Measurements from ENCODE around the gene TPM4. TPM values are rescaled to one million over a fixed set of nuclear protein-coding genes. Genes with fewer than 3 reads are reported as not detected.

TPM4 gene
- total RNA-seq, 1 experiment from 2014 or later = 307 TPM

DNA sequence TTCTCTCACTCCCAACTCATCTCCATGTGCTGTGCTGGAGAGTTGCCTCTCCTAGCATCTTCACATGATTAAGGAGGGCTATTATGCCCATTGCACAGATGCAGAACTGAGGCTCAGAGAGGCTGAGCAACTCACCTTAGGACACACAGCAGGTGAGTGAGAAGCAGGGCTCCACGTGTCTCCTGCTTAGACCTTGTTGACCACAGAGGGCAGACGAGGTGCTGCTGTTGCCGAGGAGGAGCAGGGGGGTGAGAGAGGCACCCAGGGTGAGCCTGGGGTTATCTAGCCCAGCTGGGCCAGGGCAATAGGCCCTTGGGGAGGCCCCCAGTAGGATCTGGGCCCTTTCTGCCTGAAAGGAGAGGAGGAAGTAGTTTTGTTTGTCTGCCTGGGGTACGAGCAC lies 64.7 kb downstream of the TPM4 start:
- Histone ChIP-seq H3K27me3 (ENCODE audit: insufficient read depth, low read depth) (no peaks in the 10 kb centered on the region), H3K4me1 (replicated peaks; ENCODE audit: insufficient read depth) (peaks cover 30% of the 10 kb centered on the region), H3K79me2 (ENCODE audit: low read depth) (no peaks in the 10 kb centered on the region), H3K27ac (no peak overlapping the region), H3K9me3 (ENCODE audit: insufficient read depth, low read depth) (no peaks in the 10 kb centered on the region), H3K9me2 (ENCODE audit: insufficient read depth) (no peaks in the 10 kb centered on the region), H3F3A (ENCODE audit: insufficient read depth, low read depth) (peaks cover 31% of the 10 kb centered on the region; the same call in 1 of the 2 replicates), H4K20me1 (ENCODE audit: insufficient read depth) (no peaks in the 10 kb centered on the region), H3K4me2 (no peak overlapping the region), H3K4me3 (no peak overlapping the region), H3K36me3 (ENCODE audit: low read depth) (no peaks in the 10 kb centered on the region), H2AFZ (no peak overlapping the region)
- ChIA-PET POLR2A (ENCODE audit: unreplicated experiment) (no interaction called here), CTCF (no interaction called here)
- BruUV-seq (replicated peaks) = no TSS peak
- intact Hi-C loops (cut with micrococcal nuclease; ENCODE audit: unreplicated experiment) = no loop called here
- TF ChIP-seq, protein P1, sequence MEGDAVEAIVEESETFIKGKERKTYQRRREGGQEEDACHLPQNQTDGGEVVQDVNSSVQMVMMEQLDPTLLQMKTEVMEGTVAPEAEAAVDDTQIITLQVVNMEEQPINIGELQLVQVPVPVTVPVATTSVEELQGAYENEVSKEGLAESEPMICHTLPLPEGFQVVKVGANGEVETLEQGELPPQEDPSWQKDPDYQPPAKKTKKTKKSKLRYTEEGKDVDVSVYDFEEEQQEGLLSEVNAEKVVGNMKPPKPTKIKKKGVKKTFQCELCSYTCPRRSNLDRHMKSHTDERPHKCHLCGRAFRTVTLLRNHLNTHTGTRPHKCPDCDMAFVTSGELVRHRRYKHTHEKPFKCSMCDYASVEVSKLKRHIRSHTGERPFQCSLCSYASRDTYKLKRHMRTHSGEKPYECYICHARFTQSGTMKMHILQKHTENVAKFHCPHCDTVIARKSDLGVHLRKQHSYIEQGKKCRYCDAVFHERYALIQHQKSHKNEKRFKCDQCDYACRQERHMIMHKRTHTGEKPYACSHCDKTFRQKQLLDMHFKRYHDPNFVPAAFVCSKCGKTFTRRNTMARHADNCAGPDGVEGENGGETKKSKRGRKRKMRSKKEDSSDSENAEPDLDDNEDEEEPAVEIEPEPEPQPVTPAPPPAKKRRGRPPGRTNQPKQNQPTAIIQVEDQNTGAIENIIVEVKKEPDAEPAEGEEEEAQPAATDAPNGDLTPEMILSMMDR (conservative IDR thresholded peaks at IDR 0.05) = no peak
- TF ChIP-seq EZH2 (IDR thresholded peaks at IDR 0.05; ENCODE audit: low read depth) = no peak
- no peak for DNase-seq

DNA sequence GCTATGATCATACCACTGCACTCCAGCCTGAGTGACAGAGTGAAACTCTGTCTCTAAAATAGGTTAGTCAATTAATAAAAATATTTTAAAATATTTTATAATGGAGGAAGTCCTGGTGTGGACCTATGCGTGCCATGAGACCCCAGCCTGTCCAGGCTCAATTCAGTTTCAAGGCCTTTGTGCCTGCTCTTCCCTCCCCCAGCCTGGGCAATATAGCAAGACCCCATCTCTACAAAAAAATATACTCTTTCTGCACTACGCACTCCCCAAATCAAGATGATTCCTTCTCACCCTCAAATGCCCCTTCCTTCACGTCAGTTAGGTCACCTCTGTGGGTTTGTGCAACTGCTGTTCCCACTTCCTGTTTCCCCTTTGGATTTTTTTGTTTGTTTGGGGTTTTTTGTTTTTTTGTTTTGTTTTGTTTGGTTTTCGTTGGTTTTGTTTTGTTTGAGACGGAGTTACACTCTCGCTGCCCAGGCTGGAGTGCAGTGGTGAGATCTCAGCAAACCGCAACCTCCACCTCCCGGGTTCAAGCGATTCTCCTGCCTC lies 65.8 kb downstream of the TPM4 start:
- DNase-seq = no peak
- no peaks in the 10 kb centered on the region for H3K9me3 ChIP-seq (ENCODE audit: insufficient read depth, low read depth)
- TF ChIP-seq EZH2 (IDR thresholded peaks at IDR 0.05; ENCODE audit: low read depth) = no peak
- TF ChIP-seq, protein P1 (conservative IDR thresholded peaks at IDR 0.05) = no peak
- CTCF ChIA-PET = no interaction called here
- POLR2A ChIA-PET (ENCODE audit: unreplicated experiment) = no interaction called here
- no peak overlapping the region for H3K27ac ChIP-seq
- intact Hi-C loops (cut with micrococcal nuclease; ENCODE audit: unreplicated experiment) = loop anchor here (2.0 kb wide), 1 partner anchor 39 kb away; no protein-coding TSS in a partner anchor
- BruUV-seq (replicated peaks) = no TSS peak
- H3K4me3 ChIP-seq = no peak overlapping the region
- peaks cover 30% of the 10 kb centered on the region for H3K4me1 ChIP-seq (replicated peaks; ENCODE audit: insufficient read depth)
- no peaks in the 10 kb centered on the region for H3K9me2 ChIP-seq (ENCODE audit: insufficient read depth)
- H3K27me3 ChIP-seq (ENCODE audit: insufficient read depth, low read depth) = no peaks in the 10 kb centered on the region
- no peak overlapping the region for H2AFZ ChIP-seq
- H3F3A ChIP-seq (ENCODE audit: insufficient read depth, low read depth) = peaks cover 21% of the 10 kb centered on the region; the same call in 1 of the 2 replicates
- H4K20me1 ChIP-seq (ENCODE audit: insufficient read depth) = no peaks in the 10 kb centered on the region
- H3K4me2 ChIP-seq = no peak overlapping the region
- H3K36me3 ChIP-seq (ENCODE audit: low read depth) = no peaks in the 10 kb centered on the region
- H3K79me2 ChIP-seq (ENCODE audit: low read depth) = no peaks in the 10 kb centered on the region

DNA sequence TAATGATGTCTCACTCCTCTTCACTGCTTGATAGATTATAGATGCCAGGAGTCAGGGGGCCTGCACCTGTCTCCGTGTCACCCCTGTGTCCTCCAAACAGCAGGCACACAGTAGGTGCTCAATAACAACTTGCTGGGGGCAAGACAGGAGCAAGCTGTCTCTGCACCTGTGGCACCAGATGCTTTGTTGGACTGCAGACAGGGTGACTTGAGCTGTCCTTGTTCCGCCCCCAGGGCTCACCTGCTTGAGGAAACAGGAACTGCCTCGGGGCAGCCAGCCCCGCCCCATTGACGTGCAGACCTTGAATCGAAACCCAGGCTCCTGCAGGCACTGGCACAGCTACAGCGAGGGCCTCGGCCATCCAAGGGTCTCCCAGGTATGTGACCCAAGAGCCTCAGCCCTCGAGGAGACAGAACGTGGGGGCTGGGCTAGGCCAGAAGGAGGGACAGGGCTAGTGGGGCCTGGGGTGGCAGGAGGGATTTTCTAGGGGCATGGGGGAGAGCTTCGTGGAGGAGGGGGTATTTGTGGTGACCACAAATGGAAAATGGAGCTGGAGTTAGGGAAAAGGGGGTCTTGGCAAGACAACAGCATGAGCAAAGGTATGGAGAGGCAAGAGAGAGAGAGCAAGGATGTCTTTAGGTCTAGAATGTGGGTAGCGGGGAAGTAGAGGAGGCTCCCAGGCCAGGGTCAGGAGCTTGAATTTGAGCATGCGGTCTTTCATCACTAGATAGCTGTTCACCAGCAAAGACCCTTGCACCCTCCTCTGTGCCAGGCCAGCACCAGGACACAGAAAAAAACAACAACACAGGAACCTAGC lies 67.3 kb downstream of the TPM4 start, which contains the start of gene HSH2D:
Gene HSH2D, plus strand, starts transcription at position 287 of the 817 bp plus-strand sequence. CDS start 5,066 bp downstream, outside the sequence.
- POLR2A ChIA-PET (ENCODE audit: unreplicated experiment) = interaction anchor here (0.6 to 1.0 kb wide), 8 partner anchors 17 to 1454 kb away, joined by 3 to 15 read pairs (median 4); partner anchors contain the start of genes RAB8A and ZNF333
- H3K27ac ChIP-seq = peak within 1 kb of the TSS; percentile 71
- no peaks in the 10 kb centered on the region for H3K9me3 ChIP-seq (ENCODE audit: insufficient read depth, low read depth)
- H3K4me2 ChIP-seq = peak within 1 kb of the TSS; percentile 80
- peaks cover 20% of the 10 kb centered on the region; the same call in 1 of the 2 replicates for H3F3A ChIP-seq (ENCODE audit: insufficient read depth, low read depth)
- H3K36me3 ChIP-seq (ENCODE audit: low read depth) = no peaks in the 10 kb centered on the region
- no TSS peak for BruUV-seq (replicated peaks)
- H2AFZ ChIP-seq = no peak within 1 kb of the TSS
- TF ChIP-seq, protein P1 (conservative IDR thresholded peaks at IDR 0.05) = no peak
- no peak for TF ChIP-seq EZH2 (IDR thresholded peaks at IDR 0.05; ENCODE audit: low read depth)
- no peaks in the 10 kb centered on the region for H3K9me2 ChIP-seq (ENCODE audit: insufficient read depth)
- H3K79me2 ChIP-seq (ENCODE audit: low read depth) = no peaks in the 10 kb centered on the region
- peaks cover 30% of the 10 kb centered on the region for H3K4me1 ChIP-seq (replicated peaks; ENCODE audit: insufficient read depth)
- intact Hi-C loops (cut with micrococcal nuclease; ENCODE audit: unreplicated experiment) = loop anchor here (2.0 kb wide), 1 partner anchor 37 kb away; no protein-coding TSS in a partner anchor
- H3K4me3 ChIP-seq = peak within 1 kb of the TSS; percentile 52
- peak; percentile 88 to 94 for DNase-seq
- H4K20me1 ChIP-seq (ENCODE audit: insufficient read depth) = no peaks in the 10 kb centered on the region
- CTCF ChIA-PET = interaction anchor here (0.6 to 1.0 kb wide), 2 partner anchors 18 to 98 kb away, joined by 3 to 9 read pairs; no protein-coding TSS in a partner anchor
- H3K27me3 ChIP-seq (ENCODE audit: insufficient read depth, low read depth) = no peaks in the 10 kb centered on the region

Measured in PC-9 (cell line).